HL-60 (cell line): ENCODE data around the gene TJP3.

Source experiments
- POLR2AphosphoS5 ChIP-seq: IDR thresholded peaks from 2 replicates; pipeline ENCODE4 v1.6.1; 2012; ENCODE audit warnings: low read depth
- TF ChIP-seq, protein P1 (sequence below): IDR thresholded peaks from one replicate; pipeline ENCODE4 v1.5.1; 2011; ENCODE audit warnings: low read length, control low read depth, inconsistent platforms; ENCODE audit not compliant: insufficient read depth

DNA sequence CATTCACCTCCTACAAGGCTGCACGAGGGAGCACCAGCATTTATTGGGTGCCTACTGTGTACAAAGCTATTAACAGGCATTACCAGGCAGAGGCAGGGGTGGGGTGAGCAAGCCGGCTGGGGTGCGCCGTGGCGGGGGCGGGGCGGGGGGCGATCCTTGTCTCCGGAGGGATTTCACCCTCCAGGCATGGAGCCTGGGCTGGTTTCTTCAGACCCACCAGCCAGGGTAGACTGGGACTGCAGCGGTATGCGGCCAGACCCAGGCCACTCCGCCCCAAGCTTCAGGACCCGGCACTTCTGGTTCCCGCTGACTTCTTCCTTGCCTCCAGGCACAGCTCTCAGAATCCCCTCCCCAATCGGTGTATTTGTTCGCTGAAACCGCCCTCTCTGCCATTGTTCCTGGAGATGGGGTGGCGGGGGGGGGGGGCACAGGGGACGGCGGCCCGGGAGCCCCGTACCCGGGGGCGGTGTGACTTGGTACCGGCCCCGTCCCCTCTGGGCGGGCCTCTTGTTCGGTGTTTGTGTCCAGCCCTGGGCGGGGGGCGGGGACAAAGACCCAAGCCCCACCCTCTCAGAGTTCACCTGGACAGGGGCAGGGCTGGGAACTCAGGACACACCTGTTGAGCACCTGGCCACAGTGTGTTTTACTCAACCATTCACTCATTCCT, 14.4 kb downstream of the TJP3 start:
- no peak for TF ChIP-seq POLR2AphosphoS5
- TF ChIP-seq, protein P1, sequence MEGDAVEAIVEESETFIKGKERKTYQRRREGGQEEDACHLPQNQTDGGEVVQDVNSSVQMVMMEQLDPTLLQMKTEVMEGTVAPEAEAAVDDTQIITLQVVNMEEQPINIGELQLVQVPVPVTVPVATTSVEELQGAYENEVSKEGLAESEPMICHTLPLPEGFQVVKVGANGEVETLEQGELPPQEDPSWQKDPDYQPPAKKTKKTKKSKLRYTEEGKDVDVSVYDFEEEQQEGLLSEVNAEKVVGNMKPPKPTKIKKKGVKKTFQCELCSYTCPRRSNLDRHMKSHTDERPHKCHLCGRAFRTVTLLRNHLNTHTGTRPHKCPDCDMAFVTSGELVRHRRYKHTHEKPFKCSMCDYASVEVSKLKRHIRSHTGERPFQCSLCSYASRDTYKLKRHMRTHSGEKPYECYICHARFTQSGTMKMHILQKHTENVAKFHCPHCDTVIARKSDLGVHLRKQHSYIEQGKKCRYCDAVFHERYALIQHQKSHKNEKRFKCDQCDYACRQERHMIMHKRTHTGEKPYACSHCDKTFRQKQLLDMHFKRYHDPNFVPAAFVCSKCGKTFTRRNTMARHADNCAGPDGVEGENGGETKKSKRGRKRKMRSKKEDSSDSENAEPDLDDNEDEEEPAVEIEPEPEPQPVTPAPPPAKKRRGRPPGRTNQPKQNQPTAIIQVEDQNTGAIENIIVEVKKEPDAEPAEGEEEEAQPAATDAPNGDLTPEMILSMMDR = no peak
